SU-DHL-6 (cell line): ENCODE results near the gene CFAP91.

Source experiments
- CTCF ChIP-seq: fragments of 200-600 bp; sonication (generic); IDR thresholded peaks from one replicate; pipeline ENCODE4 v1.5.1; 2017; ENCODE audit warnings: antibody characterized with exemption, mild to moderate bottlenecking, low read length, moderate library complexity; ENCODE audit not compliant: insufficient read depth, poor library complexity, severe bottlenecking
- EZH2phosphoT487 ChIP-seq: fragments of 200-600 bp; sonication (generic), shearing (Covaris generic); conservative IDR thresholded peaks from 2 replicates; pipeline ENCODE4 v1.6.1; 2018; ENCODE audit warnings: mild to moderate bottlenecking, antibody characterized with exemption, low read length, moderate library complexity, mixed read lengths

GRCh38 chr3:119669906-119670570 lies 32.8 kb upstream of the CFAP91 start:
- TF ChIP-seq CTCF (no peak), EZH2phosphoT487 (no peak)
